HG03432 (cell line): Measurements from ENCODE around the gene ZC3H8.
A peak's percentile ranks its signal among the peaks of the same experiment; 100 is the strongest.
"Not testable (repeated sequence)": the region's sequence is repeated elsewhere in the genome, so short reads cannot be mapped to it uniquely, and the experiment has no call there.

ENCODE experiments used
- ATAC-seq: cut with Tn5 transposase; IDR thresholded peaks from one replicate; pipeline ENCODE4 v1.9.1; 2021; ENCODE audit warnings: mild to moderate bottlenecking, moderate library complexity; ENCODE audit not compliant: unreplicated experiment

Gene ZC3H8

GRCh38 chr2:112254466-112255240 is at the start of gene ZC3H8:
ZC3H8 (minus strand) TSS chr2:112255042; CDS start chr2:112254981, 61 bp downstream.
- peak; percentile 93 for ATAC-seq

GRCh38 chr2:112304298-112304941 is 49.6 kb upstream of the ZC3H8 start:
- no peak for ATAC-seq

- no peak for ATAC-seq
These were observed 47.1 kb upstream of the ZC3H8 start for GRCh38 chr2:112301973-112302372.

GRCh38 chr2:112301171-112301584 is 46.3 kb upstream of the ZC3H8 start:
- no peak for ATAC-seq

- ATAC-seq: no peak
These were observed 41.6 kb upstream of the ZC3H8 start for GRCh38 chr2:112296407-112296806.

GRCh38 chr2:112295407-112296078 is 40.7 kb upstream of the ZC3H8 start:
- ATAC-seq: no peak

- ATAC-seq: no peak
These were observed 39.0 kb upstream of the ZC3H8 start for GRCh38 chr2:112293636-112294401.

- ATAC-seq: no peak
These were observed 35.8 kb upstream of the ZC3H8 start for GRCh38 chr2:112290648-112291047.

GRCh38 chr2:112290088-112290487 is 35.2 kb upstream of the ZC3H8 start:
- ATAC-seq: no peak

- ATAC-seq: not testable (repeated sequence)
These were observed 28.7 kb upstream of the ZC3H8 start for GRCh38 chr2:112283535-112283934.

- ATAC-seq: not testable (repeated sequence)
These were observed 27.2 kb upstream of the ZC3H8 start for GRCh38 chr2:112282066-112282465.

GRCh38 chr2:112277596-112278220 is 22.9 kb upstream of the ZC3H8 start:
- ATAC-seq: no peak

- no peak for ATAC-seq
These were observed 22.1 kb upstream of the ZC3H8 start for GRCh38 chr2:112276954-112277353.

- ATAC-seq: peak; percentile 58
These were observed 21.3 kb upstream of the ZC3H8 start for GRCh38 chr2:112275887-112276773.

GRCh38 chr2:112275311-112275886 is 20.6 kb upstream of the ZC3H8 start, which contains the start of gene ZC3H6:
ZC3H6 (plus strand) TSS chr2:112275597; CDS start chr2:112275995, 398 bp downstream.
- peak; percentile 96 for ATAC-seq

- ATAC-seq: no peak
These were observed 18.5 kb upstream of the ZC3H8 start for GRCh38 chr2:112273349-112273748.

GRCh38 chr2:112272669-112273068 is 17.8 kb upstream of the ZC3H8 start:
- no peak for ATAC-seq

- no peak for ATAC-seq
These were observed 13.7 kb upstream of the ZC3H8 start for GRCh38 chr2:112268547-112268946.

GRCh38 chr2:112262876-112263275 is 8.0 kb upstream of the ZC3H8 start:
- no peak for ATAC-seq
